GM13977 (cell line): Measurements from ENCODE around the gene MEF2C.

Experiments
- DNase-seq: peaks from one replicate; pipeline ENCODE4 v3.0.0; 2012; ENCODE audit warnings: low spot score
- CTCF ChIP-seq: IDR thresholded peaks from 2 replicates; pipeline ENCODE4 v1.5.1; 2012; ENCODE audit warnings: mild to moderate bottlenecking, control low read depth; ENCODE audit not compliant: insufficient read depth; ENCODE audit errors: extremely low read depth, missing control alignments
- in situ Hi-C: fragments of 300-500 bp; cut with MboI; formaldehyde crosslinking; loops from one replicate; pipeline ENCODE4 v1.12.0; 2022; ENCODE audit warnings: low sequenced_read_pairs, low pct_unique_long_range_greater_than_20kb, mixed read lengths, inconsistent platforms; ENCODE audit not compliant: unreplicated experiment

MEF2C gene

GRCh38 chr5:88736494-88736893 is 146.5 kb downstream of the MEF2C start:
- in situ Hi-C loops: loop anchor here (10.0 to 25.0 kb wide), 2 partner anchors 88 to 551 kb away; no protein-coding TSS in a partner anchor
- DNase-seq: no peak
- TF ChIP-seq CTCF: no peak

GRCh38 chr5:88734983-88735382 is 148.0 kb downstream of the MEF2C start:
- TF ChIP-seq CTCF: no peak
- DNase-seq: no peak
- in situ Hi-C loops: loop anchor here (10.0 to 25.0 kb wide), 2 partner anchors 90 to 552 kb away; no protein-coding TSS in a partner anchor

GRCh38 chr5:88734191-88734640 is 148.8 kb downstream of the MEF2C start:
- TF ChIP-seq CTCF: no peak
- in situ Hi-C loops: loop anchor here (10.0 to 25.0 kb wide), 2 partner anchors 91 to 553 kb away; no protein-coding TSS in a partner anchor
- peak; percentile 19 for DNase-seq

GRCh38 chr5:88732862-88733261 is 150.1 kb downstream of the MEF2C start:
- no peak for TF ChIP-seq CTCF
- no peak for DNase-seq
- in situ Hi-C loops: loop anchor here (10.0 to 25.0 kb wide), 2 partner anchors 92 to 554 kb away; no protein-coding TSS in a partner anchor

- TF ChIP-seq CTCF: no peak
- no peak for DNase-seq
- in situ Hi-C loops: loop anchor here (10.0 to 25.0 kb wide), 2 partner anchors 93 to 555 kb away; no protein-coding TSS in a partner anchor
These were observed 150.8 kb downstream of the MEF2C start for GRCh38 chr5:88732181-88732633.

- no peak for TF ChIP-seq CTCF
- in situ Hi-C loops: loop anchor here (10.0 to 25.0 kb wide), 2 partner anchors 95 to 557 kb away; no protein-coding TSS in a partner anchor
- DNase-seq: no peak
These were observed 153.2 kb downstream of the MEF2C start for GRCh38 chr5:88729829-88730182.
